ENCODE results near the gene DEFB128.

DNA sequence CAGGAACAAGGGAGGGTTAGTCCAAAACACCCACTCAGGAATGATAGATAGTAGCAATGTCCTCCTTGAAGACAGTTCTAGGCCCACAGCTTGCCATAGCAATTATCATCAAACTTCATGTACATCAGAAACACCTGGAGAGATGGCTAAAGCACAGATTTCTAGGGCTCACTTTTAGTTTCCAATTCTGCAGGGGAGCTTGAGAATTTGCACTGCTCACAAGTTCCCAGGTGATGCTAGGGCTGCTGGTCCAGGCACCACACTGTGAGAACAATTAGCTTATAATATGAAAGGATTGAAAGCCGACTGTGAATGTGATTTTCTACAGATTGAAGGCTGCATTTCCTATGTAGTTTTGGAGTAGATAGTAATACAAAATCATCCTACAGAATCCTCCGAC is 43.6 kb downstream of the DEFB128 start:
- TF ChIP-seq EZH2phosphoT487 (IDR thresholded peaks at IDR 0.05; ENCODE audit: borderline replicate concordance, low read depth, low read length), result no peak
- TF ChIP-seq, protein P1, sequence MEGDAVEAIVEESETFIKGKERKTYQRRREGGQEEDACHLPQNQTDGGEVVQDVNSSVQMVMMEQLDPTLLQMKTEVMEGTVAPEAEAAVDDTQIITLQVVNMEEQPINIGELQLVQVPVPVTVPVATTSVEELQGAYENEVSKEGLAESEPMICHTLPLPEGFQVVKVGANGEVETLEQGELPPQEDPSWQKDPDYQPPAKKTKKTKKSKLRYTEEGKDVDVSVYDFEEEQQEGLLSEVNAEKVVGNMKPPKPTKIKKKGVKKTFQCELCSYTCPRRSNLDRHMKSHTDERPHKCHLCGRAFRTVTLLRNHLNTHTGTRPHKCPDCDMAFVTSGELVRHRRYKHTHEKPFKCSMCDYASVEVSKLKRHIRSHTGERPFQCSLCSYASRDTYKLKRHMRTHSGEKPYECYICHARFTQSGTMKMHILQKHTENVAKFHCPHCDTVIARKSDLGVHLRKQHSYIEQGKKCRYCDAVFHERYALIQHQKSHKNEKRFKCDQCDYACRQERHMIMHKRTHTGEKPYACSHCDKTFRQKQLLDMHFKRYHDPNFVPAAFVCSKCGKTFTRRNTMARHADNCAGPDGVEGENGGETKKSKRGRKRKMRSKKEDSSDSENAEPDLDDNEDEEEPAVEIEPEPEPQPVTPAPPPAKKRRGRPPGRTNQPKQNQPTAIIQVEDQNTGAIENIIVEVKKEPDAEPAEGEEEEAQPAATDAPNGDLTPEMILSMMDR (conservative IDR thresholded peaks at IDR 0.05; ENCODE audit: low read length), result no peak

Measured in OCI-LY7 (cell line).